PC-3 (cell line): ENCODE results near the gene TMEM119. TPM values are rescaled to one million over a fixed set of nuclear protein-coding genes. Genes with fewer than 3 reads are reported as not detected.

Source experiments
- ATAC-seq: fragments of 200-7000 bp; cut with Tn5 transposase; 2 replicates; pipeline ENCODE4 v1.9.1; 2020; ENCODE audit warnings: mild to moderate bottlenecking, moderate library complexity
- BruUV-seq: library from RNA; stranded (reverse); fragments of 400-500 nt; replicated peaks from 2 replicates; lab custom pipeline; 2021; lab: Mats Ljungman, UMichigan
- CTCF ChIA-PET: fragments of 300-600 bp; sonication (Branson Sonifier 250); formaldehyde crosslinking; loops from one replicate; lab custom pipeline; 2022; ENCODE audit warnings: antibody characterized with exemption; lab: Charles Lee
- POLR2A ChIA-PET: fragments of 300-600 bp; sonication (Branson Sonifier 250); formaldehyde crosslinking; loops from one replicate; lab custom pipeline; 2022; ENCODE audit warnings: antibody characterized with exemption; ENCODE audit not compliant: unreplicated experiment; lab: Charles Lee
- DNase-seq: peaks from one replicate; pipeline ENCODE4 v3.0.0-alpha.2; 2015
- H2AFZ ChIP-seq: fragments of 300-600 bp; sonication (generic); 2 replicates; pipeline ENCODE4 v1.6.0; 2016; ENCODE audit warnings: antibody characterized with exemption, low read length
- H3F3A ChIP-seq: fragments of 300-600 bp; sonication (generic); one replicate; pipeline ENCODE4 v1.6.0; 2017; ENCODE audit warnings: antibody characterized with exemption, low read length, control low read depth, mild to moderate bottlenecking; ENCODE audit not compliant: unreplicated experiment
- H3K27ac ChIP-seq: fragments of 300-600 bp; sonication (generic); 2 replicates; pipeline ENCODE4 v1.5.1; 2016; ENCODE audit warnings: mild to moderate bottlenecking, low read length
- H3K27me3 ChIP-seq: fragments of 300-600 bp; sonication (generic); 2 replicates; pipeline ENCODE4 v1.6.1; 2016; ENCODE audit warnings: low read length, mixed read lengths
- H3K36me3 ChIP-seq: fragments of 300-600 bp; sonication (generic); 2 replicates; pipeline ENCODE4 v1.6.1; 2016; ENCODE audit warnings: low read depth, mixed run types, low read length, mixed read lengths
- H3K4me1 ChIP-seq: fragments of 300-600 bp; sonication (generic); 2 replicates; pipeline ENCODE4 v1.5.1; 2016; ENCODE audit warnings: low read length; ENCODE audit not compliant: insufficient read depth
- H3K4me2 ChIP-seq: fragments of 300-600 bp; sonication (generic); 2 replicates; pipeline ENCODE4 v1.6.0; 2016; ENCODE audit warnings: low read length
- H3K4me3 ChIP-seq: fragments of 300-600 bp; sonication (generic); 2 replicates; pipeline ENCODE4 v1.5.1; 2016; ENCODE audit warnings: mild to moderate bottlenecking, low read length, mixed read lengths
- H3K79me2 ChIP-seq: fragments of 300-600 bp; sonication (generic); 2 replicates; pipeline ENCODE4 v1.6.1; 2017; ENCODE audit warnings: low read length, mixed read lengths
- H3K9ac ChIP-seq: fragments of 300-600 bp; sonication (generic); 2 replicates; pipeline ENCODE4 v1.6.0; 2016; ENCODE audit warnings: mild to moderate bottlenecking, low read length
- H3K9me2 ChIP-seq: fragments of 300-600 bp; sonication (generic); replicated peaks from 2 replicates; pipeline ENCODE4 v1.6.1; 2016; ENCODE audit warnings: mixed run types, low read length, mixed read lengths
- H3K9me3 ChIP-seq: fragments of 300-600 bp; sonication (generic); 2 replicates; pipeline ENCODE4 v1.6.1; 2016; ENCODE audit warnings: low read length, mixed read lengths
- H4K20me1 ChIP-seq: fragments of 300-600 bp; sonication (generic); 2 replicates; pipeline ENCODE4 v1.6.1; 2016; ENCODE audit warnings: low read length, mixed read lengths
- CTCF ChIP-seq: fragments of 300-600 bp; sonication (generic); conservative IDR thresholded peaks from 2 replicates; pipeline ENCODE4 v1.5.1; 2017; ENCODE audit warnings: antibody characterized with exemption, low read depth, mild to moderate bottlenecking, low read length
- EZH2 ChIP-seq: fragments of 300-600 bp; sonication (generic); IDR thresholded peaks from one replicate; pipeline ENCODE4 v1.6.1; 2017; ENCODE audit warnings: antibody characterized with exemption, mild to moderate bottlenecking, low read length; ENCODE audit not compliant: unreplicated experiment
- EZH2phosphoT487 ChIP-seq: fragments of 300-600 bp; sonication (generic); IDR thresholded peaks from 2 replicates; pipeline ENCODE4 v1.6.1; 2018; ENCODE audit warnings: mild to moderate bottlenecking, antibody characterized with exemption, low read length, borderline replicate concordance
- intact Hi-C: fragments of 100-400 bp; cut with micrococcal nuclease; formaldehyde crosslinking; loops from 2 replicates; pipeline ENCODE4 v1.9.0; 2023
- total RNA-seq: library from RNA; depleted of rRNA; stranded (reverse); fragments of >200 nt; gene quantifications from 2 replicates; pipeline ENCODE4 v1.2.3, GENCODE V29; 2014

Gene TMEM119
- total RNA-seq, 1 experiment from 2014 or later = not detected

DNA sequence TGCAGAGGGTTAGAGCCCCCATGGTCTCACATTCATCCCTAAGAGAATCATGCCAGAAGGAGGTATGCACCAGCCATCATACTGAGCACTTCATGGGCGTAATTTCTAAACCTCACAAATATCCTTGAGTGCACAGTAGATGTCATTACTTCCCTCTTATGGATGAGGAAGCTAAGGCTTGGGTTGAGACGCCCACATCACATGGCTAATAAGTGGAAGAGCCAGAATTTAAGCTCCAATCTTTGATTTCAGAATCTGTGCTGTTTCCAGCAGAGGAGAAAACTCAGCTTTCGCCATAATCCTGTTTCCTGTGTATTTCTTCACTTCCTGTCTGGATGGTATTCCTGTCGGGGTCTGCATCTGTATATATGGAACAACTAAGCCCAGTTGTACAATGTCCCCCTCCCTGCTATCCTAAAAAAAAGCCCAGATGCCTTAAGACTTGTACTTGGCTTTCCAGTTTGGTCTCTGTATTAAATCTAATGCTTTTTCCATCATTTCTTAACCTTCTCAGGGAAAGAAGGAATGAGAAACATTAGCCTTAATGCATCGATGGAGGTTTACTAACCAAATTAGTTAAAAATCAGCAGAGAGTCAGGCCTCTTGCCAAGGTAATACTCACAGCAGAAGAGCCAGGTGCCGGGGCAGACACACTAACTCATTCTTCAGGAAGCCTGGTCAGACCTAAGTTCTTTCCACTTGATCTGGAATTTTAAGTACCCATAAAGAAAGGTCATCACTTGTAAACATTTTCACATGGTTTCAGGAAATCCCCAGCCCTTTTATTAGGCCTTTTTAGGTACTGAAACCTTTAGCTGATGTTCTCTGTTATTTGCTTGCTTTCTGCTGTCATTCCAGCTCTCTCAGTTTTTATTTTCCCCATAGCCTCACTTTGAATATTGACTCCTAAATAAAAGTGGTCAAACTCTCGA, 30.2 kb downstream of the TMEM119 start:
- Histone ChIP-seq H3K27ac (no peak overlapping the region), H3K9me2 (no peaks in the 10 kb centered on the region), H2AFZ (no peak overlapping the region), H3F3A (peaks cover 5% of the 10 kb centered on the region), H3K9me3 (no peaks in the 10 kb centered on the region), H3K4me1 (peaks cover 18% of the 10 kb centered on the region), H4K20me1 (no peaks in the 10 kb centered on the region), H3K4me2 (no peak overlapping the region), H3K9ac (no peak overlapping the region), H3K4me3 (no peak overlapping the region), H3K27me3 (no peaks in the 10 kb centered on the region), H3K36me3 (peaks cover 46% of the 10 kb centered on the region), H3K79me2 (peaks cover 24% of the 10 kb centered on the region)
- intact Hi-C loops = no loop called here
- CTCF ChIA-PET = no interaction called here
- DNase-seq (no peak), ATAC-seq (no peak)
- TF ChIP-seq CTCF (no peak), EZH2phosphoT487 (no peak), EZH2 (no peak)
- POLR2A ChIA-PET = interaction anchor here (1.0 kb wide), 1 partner anchor 236 kb away, joined by 6 read pairs; no protein-coding TSS in a partner anchor
- BruUV-seq = no TSS peak

GRCh38 chr12:108566452-108566851, 31.4 kb downstream of the TMEM119 start:
- TF ChIP-seq EZH2 (no peak), EZH2phosphoT487 (no peak), CTCF (no peak)
- CTCF ChIA-PET = interaction anchor here (0.6 to 1.2 kb wide), 3 partner anchors 49 to 237 kb away, joined by 3 to 6 read pairs (median 3); no protein-coding TSS in a partner anchor
- H4K20me1 ChIP-seq = no peaks in the 10 kb centered on the region
- ATAC-seq = no peak
- peak overlapping the region; percentile 10; the same call in 1 of the 2 replicates for H3K4me2 ChIP-seq
- H3K4me3 ChIP-seq = no peak overlapping the region
- peaks cover 46% of the 10 kb centered on the region for H3K36me3 ChIP-seq
- no peak for DNase-seq
- H3K9ac ChIP-seq = no peak overlapping the region
- H3K9me3 ChIP-seq = no peaks in the 10 kb centered on the region
- H3K4me1 ChIP-seq = peaks cover 22% of the 10 kb centered on the region
- H3K9me2 ChIP-seq = no peaks in the 10 kb centered on the region
- BruUV-seq = no TSS peak
- H3K27me3 ChIP-seq = no peaks in the 10 kb centered on the region
- intact Hi-C loops = no loop called here
- H3F3A ChIP-seq = peaks cover 5% of the 10 kb centered on the region
- no peak overlapping the region for H3K27ac ChIP-seq
- peaks cover 26% of the 10 kb centered on the region for H3K79me2 ChIP-seq
- H2AFZ ChIP-seq = no peak overlapping the region
- POLR2A ChIA-PET = interaction anchor here (0.7 kb wide), 1 partner anchor 82 kb away, joined by 7 read pairs; no protein-coding TSS in a partner anchor
